Stomach (tissue), 4 donors: Measurements from ENCODE around the gene TUBB6.

Experiments
- CTCF ChIP-seq, 7 experiments: fragments of 450-650 bp in 4 of 7; fragments of 200-600 bp in 3 of 7; sonication (generic) in 3 of 7; IDR thresholded peaks; one replicate each; pipeline ENCODE4 v1.5.1; 2016 to 2019; ENCODE audit warnings: antibody characterized with exemption in 7 of 7, control low read depth in 2 of 7, mild to moderate bottlenecking in 1 of 7
- EP300 ChIP-seq: sonication (generic); formaldehyde crosslinking; IDR thresholded peaks from one replicate; pipeline ENCODE4 v1.6.1; 2017; ENCODE audit warnings: antibody characterized with exemption
- POLR2A ChIP-seq, 4 donors: fragments of 450-650 bp; IDR thresholded peaks; one replicate each; pipeline ENCODE4 v1.6.1; 2016; ENCODE audit warnings: antibody characterized with exemption in 4 of 4, control low read depth in 2 of 4, mild to moderate bottlenecking in 1 of 4, moderate library complexity in 1 of 4

DNA sequence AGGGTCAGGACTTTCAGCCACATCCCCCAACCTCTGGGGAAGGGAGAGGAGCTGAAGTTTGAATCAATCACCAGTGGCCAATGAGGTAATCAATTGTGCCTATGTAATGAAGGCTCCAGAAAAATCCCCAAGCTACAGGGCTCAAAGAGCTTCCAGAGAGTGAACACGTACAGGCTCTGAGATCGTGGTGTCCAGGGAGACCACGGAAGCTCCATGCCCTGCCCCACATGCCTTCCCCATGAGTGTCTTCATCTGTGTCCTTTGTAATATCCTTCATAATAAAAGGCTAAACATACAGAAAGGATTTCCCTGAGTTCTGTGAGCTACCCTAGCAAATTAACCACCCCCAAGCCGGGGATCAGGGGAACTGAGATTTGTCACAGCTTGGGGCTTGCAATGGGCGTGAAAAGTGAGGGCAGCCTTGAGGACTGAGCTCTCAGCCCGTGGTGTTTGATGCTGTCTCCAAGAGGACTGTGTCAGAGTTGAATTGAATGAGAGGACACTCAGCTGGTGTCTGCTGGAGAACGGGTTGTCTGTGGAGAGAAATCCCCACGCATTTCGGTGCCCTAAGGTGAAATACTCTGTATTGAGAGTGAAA, 25.5 kb upstream of the TUBB6 start:
- no peak for TF ChIP-seq CTCF (IDR thresholded peaks at IDR 0.05)
- no peak for TF ChIP-seq EP300
- TF ChIP-seq POLR2A (IDR thresholded peaks at IDR 0.05): no peak
